Spleen (tissue), 11 donors: Measurements from ENCODE around the gene THSD4. TPM values are rescaled to one million over a fixed set of nuclear protein-coding genes. Genes with fewer than 3 reads are reported as not detected.

Source experiments
- DNase-seq: peaks from one replicate; pipeline ENCODE4 v3.0.0-alpha.2; 2020
- H3K27ac ChIP-seq, 8 donors: fragments of 200-600 bp; sonication (generic) in 7 of 8; 1 replicate in 4 of 8; 2 replicates in 4 of 8; pipeline versions ENCODE4 v1.5.0 to v1.8.0; 2016 to 2021; ENCODE audit warnings: inconsistent platforms in 4 of 8, mild to moderate bottlenecking in 4 of 8, moderate library complexity in 1 of 8
- H3K27me3 ChIP-seq, 7 donors: fragments of 200-600 bp; sonication (generic) in 6 of 7; replicated peaks in 1 of 7; 1 replicate in 4 of 7; 2 replicates in 3 of 7; pipeline versions ENCODE4 v1.5.0 to v1.8.0; 2016 to 2021; ENCODE audit warnings: inconsistent platforms in 3 of 7, mild to moderate bottlenecking in 1 of 7
- H3K36me3 ChIP-seq, 6 donors: fragments of 200-600 bp; sonication (generic) in 5 of 6; 1 replicate in 4 of 6; 2 replicates in 2 of 6; pipeline versions ENCODE4 v1.5.0 to v1.8.0; 2016 to 2021; ENCODE audit warnings: inconsistent platforms in 2 of 6
- H3K4me1 ChIP-seq, 6 donors: fragments of 200-600 bp; sonication (generic) in 5 of 6; 1 replicate in 3 of 6; 2 replicates in 3 of 6; pipeline versions ENCODE4 v1.5.0 to v1.8.0; 2016 to 2021; ENCODE audit warnings: inconsistent platforms in 3 of 6
- H3K4me3 ChIP-seq, 8 donors: fragments of 200-600 bp; sonication (generic) in 7 of 8; 1 replicate in 4 of 8; 2 replicates in 4 of 8; pipeline versions ENCODE4 v1.5.0 to v1.8.0; 2016 to 2021; ENCODE audit warnings: inconsistent platforms in 4 of 8, mild to moderate bottlenecking in 4 of 8, moderate library complexity in 2 of 8
- H3K9me3 ChIP-seq, 8 donors: fragments of 200-600 bp; sonication (generic) in 7 of 8; 1 replicate in 4 of 8; 2 replicates in 4 of 8; pipeline versions ENCODE4 v1.5.0 to v1.8.0; 2016 to 2021; ENCODE audit warnings: inconsistent platforms in 4 of 8
- POLR2A ChIP-seq, 3 donors: fragments of 450-650 bp; IDR thresholded peaks; one replicate each; pipeline ENCODE4 v1.5.1; 2017; ENCODE audit warnings: antibody characterized with exemption in 3 of 3, mild to moderate bottlenecking in 1 of 3
- POLR2AphosphoS5 ChIP-seq, 3 donors: sonication (generic); formaldehyde crosslinking; IDR thresholded peaks; one replicate each; pipeline ENCODE4 v1.5.1; 2017; ENCODE audit warnings: antibody characterized with exemption in 3 of 3
- WGBS, 5 donors: extraction: QIAGEN DNeasy Blood & Tissue Kit in 3 of 5; methylation state at CpG; one replicate each; pipeline versions ENCODE4 v1.1.5 to v1.1.7; 2013 to 2018; 5-methylcytosine and 5-hydroxymethylcytosine counted together
- intact Hi-C: fragments of 100-400 bp; cut with DNase I; formaldehyde crosslinking; loops from one replicate; pipeline ENCODE4 v1.15.0; 2023; ENCODE audit warnings: low total_unique reads
- polyA plus RNA-seq, 3 donors: library from polyadenylated mRNA; stranded (reverse); fragments of 200-250 nt; gene quantifications; one replicate each; pipeline ENCODE4 v1.2.1, GENCODE V29; 2013
- total RNA-seq, 7 donors: library from RNA; depleted of rRNA in 3 of 7; stranded (reverse); fragments of >200 nt in 3 of 7; fragmentation: NEBNext Ultra II Directional in 4 of 7; extraction: Animal tissue kit (Norgen Biotek cat#: 25700) in 4 of 7; gene quantifications; one replicate each; pipeline versions ENCODE4 v1.1.0 to v1.2.1, GENCODE V29; 2016 to 2021
- TF ChIP-seq, protein P1 (sequence below), 11 experiments: fragments of 200-600 bp in 7 of 11; fragments of 450-650 bp in 4 of 11; sonication (generic) in 4 of 11; IDR thresholded peaks in 8 of 11; conservative IDR thresholded peaks in 3 of 11; 1 replicate in 7 of 11; 2 replicates in 4 of 11; pipeline versions ENCODE4 v1.4.0 to v1.8.0; 2016 to 2021; ENCODE audit warnings: antibody characterized with exemption in 11 of 11, inconsistent platforms in 4 of 11, mild to moderate bottlenecking in 1 of 11
- donor health status: healthy with polysubstance abuse.
- donor health status: DM: no; HTN: no; CAD: no; lungs with moderate emphysema.
- donor health status: DM: no; HTN: no; CAD: no.
- donor health status: Bipolar disorder and iron deficiency.
- donor health status: healthy.
- donor health status: DM: no; HTN: no; CAD: no.
- donor health status: DM: yes; HTN: yes; CAD: no.

The THSD4 gene
- total and polyA plus RNA-seq, 10 donors = 0.29 to 11.3 (median 3.4) TPM

DNA sequence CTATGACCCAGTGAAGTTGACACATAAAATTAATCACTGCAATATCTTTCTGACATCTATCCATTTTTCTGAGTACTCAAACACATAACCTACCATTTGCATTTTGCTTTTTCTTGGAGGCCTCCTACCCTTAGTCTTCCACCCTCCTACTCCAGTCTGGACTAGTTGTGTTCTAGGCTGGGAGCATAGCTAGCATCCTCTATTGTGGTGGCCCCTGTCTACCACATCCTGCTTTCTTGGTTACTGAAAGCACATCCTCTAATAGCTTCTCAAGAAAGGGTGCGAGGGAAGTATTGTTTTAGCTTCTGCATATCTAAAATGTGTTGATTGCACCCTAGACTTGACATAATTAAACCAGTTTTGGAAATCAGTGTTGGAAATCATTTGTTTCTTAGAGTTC is 176.5 kb downstream of the THSD4 start:
- Histone ChIP-seq H3K9me3 (no peaks in the 10 kb centered on the region), H3K4me1 (no peaks in the 10 kb centered on the region), H3K36me3 (no peaks in the 10 kb centered on the region), H3K4me3 (no peak overlapping the region), H3K27me3 (peaks cover 0 to 4% (median 0%) of the 10 kb centered on the region in 7 donors), H3K27ac (no peak overlapping the region)
- DNase-seq = no peak
- intact Hi-C loops = no loop called here
- 61 to 75% (median 65%) methylated on average over 1 of the region's 1 CpG for WGBS, 5 donors
- no peak for TF ChIP-seq POLR2AphosphoS5 (IDR thresholded peaks at IDR 0.05)
- TF ChIP-seq POLR2A (IDR thresholded peaks at IDR 0.05) = no peak
- TF ChIP-seq, protein P1, sequence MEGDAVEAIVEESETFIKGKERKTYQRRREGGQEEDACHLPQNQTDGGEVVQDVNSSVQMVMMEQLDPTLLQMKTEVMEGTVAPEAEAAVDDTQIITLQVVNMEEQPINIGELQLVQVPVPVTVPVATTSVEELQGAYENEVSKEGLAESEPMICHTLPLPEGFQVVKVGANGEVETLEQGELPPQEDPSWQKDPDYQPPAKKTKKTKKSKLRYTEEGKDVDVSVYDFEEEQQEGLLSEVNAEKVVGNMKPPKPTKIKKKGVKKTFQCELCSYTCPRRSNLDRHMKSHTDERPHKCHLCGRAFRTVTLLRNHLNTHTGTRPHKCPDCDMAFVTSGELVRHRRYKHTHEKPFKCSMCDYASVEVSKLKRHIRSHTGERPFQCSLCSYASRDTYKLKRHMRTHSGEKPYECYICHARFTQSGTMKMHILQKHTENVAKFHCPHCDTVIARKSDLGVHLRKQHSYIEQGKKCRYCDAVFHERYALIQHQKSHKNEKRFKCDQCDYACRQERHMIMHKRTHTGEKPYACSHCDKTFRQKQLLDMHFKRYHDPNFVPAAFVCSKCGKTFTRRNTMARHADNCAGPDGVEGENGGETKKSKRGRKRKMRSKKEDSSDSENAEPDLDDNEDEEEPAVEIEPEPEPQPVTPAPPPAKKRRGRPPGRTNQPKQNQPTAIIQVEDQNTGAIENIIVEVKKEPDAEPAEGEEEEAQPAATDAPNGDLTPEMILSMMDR (IDR thresholded peaks at IDR 0.05 in 8 of 11, conservative IDR thresholded peaks at IDR 0.05 in 3 of 11) = no peak

GRCh38 chr15:71293723-71294122 is 178.5 kb downstream of the THSD4 start:
- no peak overlapping the region for H3K27ac ChIP-seq
- intact Hi-C loops = no loop called here

GRCh38 chr15:71294251-71294910 is 179.1 kb downstream of the THSD4 start:
- H3K9me3 ChIP-seq = no peaks in the 10 kb centered on the region
- peaks cover 0 to 4% (median 0%) of the 10 kb centered on the region in 7 donors for H3K27me3 ChIP-seq
- TF ChIP-seq, protein P1 (IDR thresholded peaks at IDR 0.05 in 8 of 11, conservative IDR thresholded peaks at IDR 0.05 in 3 of 11) = no peak
- no peak for TF ChIP-seq POLR2AphosphoS5 (IDR thresholded peaks at IDR 0.05)
- intact Hi-C loops = no loop called here
- no peak overlapping the region for H3K27ac ChIP-seq
- 77 to 84% (median 81%) methylated on average over 12 of the region's 12 CpGs for WGBS, 5 donors
- DNase-seq = no peak
- H3K4me1 ChIP-seq = no peaks in the 10 kb centered on the region
- H3K36me3 ChIP-seq = no peaks in the 10 kb centered on the region
- H3K4me3 ChIP-seq = no peak overlapping the region

More at GRCh38 chr15:71293723-71294122, 178.5 kb downstream of the THSD4 start:
- TF ChIP-seq, protein P1 (IDR thresholded peaks at IDR 0.05 in 8 of 11, conservative IDR thresholded peaks at IDR 0.05 in 3 of 11) = no peak
- TF ChIP-seq POLR2A (IDR thresholded peaks at IDR 0.05) (no peak), POLR2AphosphoS5 (IDR thresholded peaks at IDR 0.05) (no peak)
- H3K36me3 ChIP-seq = no peaks in the 10 kb centered on the region
- no peak for DNase-seq
- no peak overlapping the region for H3K4me3 ChIP-seq
- H3K4me1 ChIP-seq = no peaks in the 10 kb centered on the region
- no peaks in the 10 kb centered on the region for H3K9me3 ChIP-seq
- H3K27me3 ChIP-seq = peaks cover 0 to 4% (median 0%) of the 10 kb centered on the region in 7 donors
- WGBS, 5 donors = 21 to 38% (median 31%) methylated on average over 2 of the region's 2 CpGs

- Histone ChIP-seq H3K4me3 (no peak overlapping the region), H3K4me1 (no peaks in the 10 kb centered on the region), H3K9me3 (no peaks in the 10 kb centered on the region), H3K27ac (no peak overlapping the region), H3K27me3 (peaks cover 0 to 4% (median 0%) of the 10 kb centered on the region in 7 donors), H3K36me3 (no peaks in the 10 kb centered on the region)
- intact Hi-C loops = no loop called here
- TF ChIP-seq, protein P1 (IDR thresholded peaks at IDR 0.05 in 8 of 11, conservative IDR thresholded peaks at IDR 0.05 in 3 of 11) = no peak
- TF ChIP-seq POLR2AphosphoS5 (IDR thresholded peaks at IDR 0.05) (no peak), POLR2A (IDR thresholded peaks at IDR 0.05) (no peak)
- no peak for DNase-seq
- 36 to 51% (median 40%) methylated on average over 6 of the region's 6 CpGs for WGBS, 5 donors
Measured at GRCh38 chr15:71294911-71295602, 179.8 kb downstream of the THSD4 start.
